ENCODE data around the gene GCG. TPM values are rescaled to one million over a fixed set of nuclear protein-coding genes. Genes with fewer than 3 reads are reported as not detected.

Gene GCG
- total RNA-seq, 2 donors from 2014 or later: not detected

DNA sequence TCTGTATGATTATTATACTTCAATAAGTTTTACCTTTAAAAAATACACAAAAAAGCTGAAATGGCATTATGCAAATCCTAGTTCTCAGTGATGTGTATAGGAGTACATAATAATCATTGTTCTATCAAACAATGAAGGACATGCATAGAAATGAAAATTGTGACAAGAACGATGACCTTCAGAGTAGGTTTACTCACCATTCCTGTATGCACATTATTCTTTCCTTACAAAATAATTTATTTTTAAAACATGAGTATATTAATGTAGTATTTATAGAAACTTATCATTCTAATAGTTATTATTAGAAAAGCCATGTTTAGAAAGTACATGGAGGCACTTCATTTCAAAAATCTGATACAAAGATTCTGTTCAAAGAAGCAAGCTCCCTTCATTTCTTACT lies 45.3 kb downstream of the GCG start:
- Histone ChIP-seq H3K9me3 (no peaks in the 10 kb centered on the region), H3K4me3 (no peak overlapping the region), H3K27me3 (replicated peaks; ENCODE audit: insufficient read depth) (no peaks in the 10 kb centered on the region), H3K27ac (no peak overlapping the region), H3K36me3 (no peaks in the 10 kb centered on the region), H3K4me1 (ENCODE audit: control insufficient read depth in 1 of 2, low read depth in 2 of 2) (peaks cover 7 to 10% of the 10 kb centered on the region in 2 donors)
- TF ChIP-seq CTCF (IDR thresholded peaks at IDR 0.05): no peak
- DNase-seq (ENCODE audit: low spot score) (no peak), ATAC-seq (ENCODE audit: insufficient number of reproducible peaks, low FRiP score, low read depth) (no peak)

DNA sequence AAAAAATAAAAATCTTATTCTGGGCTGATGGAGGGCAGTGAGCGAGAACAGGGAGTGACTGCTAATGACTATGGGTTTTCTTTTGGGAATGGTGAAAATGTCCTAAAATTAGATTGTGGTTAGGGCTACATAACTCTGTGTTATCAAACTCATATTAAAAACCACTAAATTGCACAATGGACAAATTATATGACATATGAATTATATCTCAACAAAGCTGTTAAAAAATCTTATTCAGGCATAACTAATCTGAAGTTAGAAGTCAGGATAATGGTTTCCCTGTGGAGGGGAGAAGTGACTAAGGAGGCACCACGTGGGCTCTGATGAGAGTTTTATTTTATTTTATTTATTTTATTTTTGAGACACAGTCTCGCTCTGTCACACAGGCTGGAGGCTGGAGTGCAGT lies 45.9 kb downstream of the GCG start:
- ATAC-seq (ENCODE audit: insufficient number of reproducible peaks, low FRiP score, low read depth): no peak
- no peaks in the 10 kb centered on the region for H3K27me3 ChIP-seq (replicated peaks; ENCODE audit: insufficient read depth)

DNA sequence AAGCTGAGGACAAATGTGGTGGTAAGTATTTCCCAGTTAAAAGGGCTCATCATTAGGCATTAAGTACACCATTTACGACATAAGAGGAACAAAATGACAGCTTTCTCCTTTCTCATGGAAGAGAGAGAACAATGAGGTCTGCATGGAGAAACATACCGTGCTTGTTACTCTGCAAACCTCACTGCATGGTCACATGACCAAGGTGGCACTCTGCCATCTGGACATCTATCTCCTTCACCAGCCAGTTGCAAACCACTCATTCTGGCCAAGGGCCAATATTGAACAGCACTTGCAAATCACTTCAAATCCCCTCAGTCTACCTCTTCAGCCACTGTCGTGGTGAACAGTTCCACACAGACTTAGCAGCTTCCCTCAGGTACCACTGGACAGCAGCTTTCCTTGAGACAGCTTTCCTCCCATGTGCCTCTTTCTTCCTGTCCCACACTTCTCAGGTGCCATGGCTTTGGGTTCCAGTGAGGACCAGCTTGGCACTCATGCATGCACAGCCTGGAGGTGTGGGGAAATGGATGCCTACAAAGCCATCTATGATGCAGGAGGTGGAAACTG lies 48.5 kb downstream of the GCG start:
- H3K36me3 ChIP-seq: no peaks in the 10 kb centered on the region
- no peaks in the 10 kb centered on the region for H3K27me3 ChIP-seq (replicated peaks; ENCODE audit: insufficient read depth)
- no peak overlapping the region for H3K27ac ChIP-seq
- DNase-seq (ENCODE audit: low spot score) (no peak), ATAC-seq (ENCODE audit: insufficient number of reproducible peaks, low FRiP score, low read depth) (no peak)
- no peak for TF ChIP-seq CTCF (IDR thresholded peaks at IDR 0.05)
- no peaks in the 10 kb centered on the region for H3K9me3 ChIP-seq
- H3K4me1 ChIP-seq (ENCODE audit: control insufficient read depth in 1 of 2, low read depth in 2 of 2): peaks cover 7 to 10% of the 10 kb centered on the region in 2 donors
- no peak overlapping the region for H3K4me3 ChIP-seq

More for the DNA sequence above, 45.9 kb downstream of the GCG start:
- no peak for TF ChIP-seq CTCF (IDR thresholded peaks at IDR 0.05)
- no peak overlapping the region for H3K27ac ChIP-seq
- DNase-seq (ENCODE audit: low spot score): no peak
- no peak overlapping the region for H3K4me3 ChIP-seq
- H3K4me1 ChIP-seq (ENCODE audit: control insufficient read depth in 1 of 2, low read depth in 2 of 2): peaks cover 7 to 10% of the 10 kb centered on the region in 2 donors
- H3K9me3 ChIP-seq: no peaks in the 10 kb centered on the region
- H3K36me3 ChIP-seq: no peaks in the 10 kb centered on the region

- H3K4me3 ChIP-seq: no peak overlapping the region
- no peaks in the 10 kb centered on the region for H3K36me3 ChIP-seq
- DNase-seq (ENCODE audit: low spot score) (no peak), ATAC-seq (ENCODE audit: insufficient number of reproducible peaks, low FRiP score, low read depth) (no peak)
- no peak for TF ChIP-seq CTCF (IDR thresholded peaks at IDR 0.05)
- H3K9me3 ChIP-seq: no peaks in the 10 kb centered on the region
- H3K27ac ChIP-seq: no peak overlapping the region
- H3K27me3 ChIP-seq (replicated peaks; ENCODE audit: insufficient read depth): no peaks in the 10 kb centered on the region
- no peaks in the 10 kb centered on the region for H3K4me1 ChIP-seq (ENCODE audit: control insufficient read depth in 1 of 2, low read depth in 2 of 2)
These were observed 51.5 kb downstream of the GCG start for GRCh38 chr2:162100579-162100978.

DNA sequence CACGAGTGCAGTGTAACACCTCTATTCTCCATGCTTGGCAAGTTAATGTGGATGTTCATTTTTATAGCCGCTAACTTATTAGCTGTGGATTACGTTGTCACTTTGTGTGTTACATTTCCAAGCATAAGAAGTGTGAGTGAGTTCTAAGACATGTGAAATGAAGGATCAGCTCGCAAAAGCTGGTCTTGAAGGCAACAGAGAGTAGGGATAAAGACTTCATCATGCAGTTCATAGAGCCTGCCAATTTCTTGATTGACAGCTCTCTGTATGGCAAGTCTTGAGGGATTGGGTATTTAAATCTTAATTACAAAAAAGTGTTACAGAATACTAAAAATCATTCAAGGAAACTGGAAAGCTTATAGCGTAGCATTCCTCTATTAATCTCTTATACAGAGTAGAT lies 52.2 kb downstream of the GCG start:
- Histone ChIP-seq H3K9me3 (no peaks in the 10 kb centered on the region), H3K4me3 (no peak overlapping the region), H3K36me3 (no peaks in the 10 kb centered on the region), H3K27ac (no peak overlapping the region), H3K27me3 (replicated peaks; ENCODE audit: insufficient read depth) (no peaks in the 10 kb centered on the region), H3K4me1 (ENCODE audit: control insufficient read depth in 1 of 2, low read depth in 2 of 2) (no peaks in the 10 kb centered on the region)
- TF ChIP-seq CTCF (IDR thresholded peaks at IDR 0.05): no peak
- DNase-seq (ENCODE audit: low spot score) (no peak), ATAC-seq (ENCODE audit: insufficient number of reproducible peaks, low FRiP score, low read depth) (no peak)

Other genes with a start within 250 kb of the GCG start
- gene DPP4, start 78.0 kb downstream of the GCG start, total RNA-seq: 1 to 10 TPM; 2.0 to 2.1 TPM
- gene FAP, start 91.2 kb upstream of the GCG start, total RNA-seq: 10 to 100 TPM; 21.3 to 37.6 TPM
- gene IFIH1, start 166.4 kb upstream of the GCG start, total RNA-seq: 10 to 100 TPM; 16.6 to 19.2 TPM
- gene GCA, start 191.9 kb upstream of the GCG start, total RNA-seq: 10 to 100 TPM; 22.5 to 56.6 TPM

Data from thoracic aorta (tissue), 2 donors.